ENCODE data around the gene LRMDA.

The LRMDA gene

DNA sequence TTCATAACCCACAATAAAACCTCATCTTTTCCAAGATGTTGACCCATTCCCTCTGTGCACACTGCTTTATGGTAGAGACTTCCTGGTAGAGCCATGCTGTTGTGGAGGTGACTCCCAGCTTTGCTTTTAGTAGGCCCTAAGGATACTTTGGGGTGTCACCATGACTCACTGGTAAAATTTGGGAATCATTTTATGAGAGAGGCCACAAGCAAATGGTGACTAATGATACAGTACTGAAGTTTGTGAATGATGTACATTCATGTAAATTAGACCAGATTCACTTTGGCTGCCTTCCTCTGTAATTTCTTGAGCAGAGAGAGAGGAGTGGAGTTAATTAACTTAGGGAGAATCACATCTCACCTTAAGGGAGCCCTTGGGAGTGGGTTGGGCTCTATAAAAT, 686.5 kb downstream of the LRMDA start:
- Mint-ChIP-seq H3K36me3 (ENCODE audit: low read depth) (no peaks in the 10 kb centered on the region), H3K4me1 (peaks cover 51% of the 10 kb centered on the region), H3K4me3 (no peak overlapping the region), H3K9me3 (no peaks in the 10 kb centered on the region), H3K27me3 (ENCODE audit: low read depth, poor library complexity) (peaks cover 7% of the 10 kb centered on the region), H3K27ac (no peak overlapping the region)
- no peak for DNase-seq
- TF ChIP-seq, protein P1, sequence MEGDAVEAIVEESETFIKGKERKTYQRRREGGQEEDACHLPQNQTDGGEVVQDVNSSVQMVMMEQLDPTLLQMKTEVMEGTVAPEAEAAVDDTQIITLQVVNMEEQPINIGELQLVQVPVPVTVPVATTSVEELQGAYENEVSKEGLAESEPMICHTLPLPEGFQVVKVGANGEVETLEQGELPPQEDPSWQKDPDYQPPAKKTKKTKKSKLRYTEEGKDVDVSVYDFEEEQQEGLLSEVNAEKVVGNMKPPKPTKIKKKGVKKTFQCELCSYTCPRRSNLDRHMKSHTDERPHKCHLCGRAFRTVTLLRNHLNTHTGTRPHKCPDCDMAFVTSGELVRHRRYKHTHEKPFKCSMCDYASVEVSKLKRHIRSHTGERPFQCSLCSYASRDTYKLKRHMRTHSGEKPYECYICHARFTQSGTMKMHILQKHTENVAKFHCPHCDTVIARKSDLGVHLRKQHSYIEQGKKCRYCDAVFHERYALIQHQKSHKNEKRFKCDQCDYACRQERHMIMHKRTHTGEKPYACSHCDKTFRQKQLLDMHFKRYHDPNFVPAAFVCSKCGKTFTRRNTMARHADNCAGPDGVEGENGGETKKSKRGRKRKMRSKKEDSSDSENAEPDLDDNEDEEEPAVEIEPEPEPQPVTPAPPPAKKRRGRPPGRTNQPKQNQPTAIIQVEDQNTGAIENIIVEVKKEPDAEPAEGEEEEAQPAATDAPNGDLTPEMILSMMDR (IDR thresholded peaks at IDR 0.05): no peak

DNA sequence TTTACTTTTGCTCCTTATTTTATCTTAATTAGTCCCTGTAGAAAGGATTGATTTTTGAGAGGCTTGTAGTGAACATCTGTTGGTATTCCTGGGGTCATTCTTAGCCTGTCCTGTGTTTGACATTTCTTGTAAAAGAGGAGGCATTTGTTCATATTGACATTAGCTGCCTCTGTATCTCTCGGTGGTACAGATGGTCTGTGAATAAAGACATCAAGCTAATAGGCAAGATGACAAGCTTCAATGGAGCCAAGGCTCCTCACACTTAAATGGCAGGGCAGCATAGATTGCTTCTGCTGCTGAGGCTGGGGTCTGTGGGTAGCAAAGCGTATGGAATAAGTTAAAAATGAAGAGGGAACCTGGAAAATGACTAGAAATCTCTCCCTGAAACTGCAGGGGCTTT, 687.6 kb downstream of the LRMDA start:
- Mint-ChIP-seq H3K4me3 (no peak overlapping the region), H3K9me3 (no peaks in the 10 kb centered on the region), H3K4me1 (peaks cover 44% of the 10 kb centered on the region), H3K36me3 (ENCODE audit: low read depth) (no peaks in the 10 kb centered on the region), H3K27ac (no peak overlapping the region), H3K27me3 (ENCODE audit: low read depth, poor library complexity) (peaks cover 8% of the 10 kb centered on the region)
- DNase-seq: no peak
- TF ChIP-seq, protein P1 (IDR thresholded peaks at IDR 0.05): no peak

DNA sequence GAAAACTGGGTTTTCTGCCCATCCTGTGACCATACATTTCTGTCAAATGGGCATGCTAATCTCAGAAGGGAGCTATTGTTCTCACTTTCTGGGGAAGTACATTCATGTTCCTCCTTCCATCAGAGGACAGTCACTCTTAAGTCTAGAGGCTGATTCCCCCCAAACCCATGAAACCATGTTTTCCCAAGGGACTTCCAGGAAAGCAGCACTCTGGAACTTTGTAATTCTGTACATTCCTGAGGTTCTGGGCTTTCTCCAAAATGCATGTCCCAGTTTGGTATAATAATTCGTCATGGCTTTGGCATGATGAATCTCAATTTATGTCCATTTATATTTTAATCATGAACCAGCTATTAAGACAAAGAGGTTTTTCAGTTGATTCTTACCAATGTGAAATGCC, 688.1 kb downstream of the LRMDA start:
- Mint-ChIP-seq H3K4me1 (peaks cover 41% of the 10 kb centered on the region), H3K27me3 (ENCODE audit: low read depth, poor library complexity) (peaks cover 8% of the 10 kb centered on the region), H3K27ac (no peak overlapping the region), H3K9me3 (no peaks in the 10 kb centered on the region), H3K4me3 (no peak overlapping the region), H3K36me3 (ENCODE audit: low read depth) (no peaks in the 10 kb centered on the region)
- TF ChIP-seq, protein P1 (IDR thresholded peaks at IDR 0.05): no peak
- no peak for DNase-seq

DNA sequence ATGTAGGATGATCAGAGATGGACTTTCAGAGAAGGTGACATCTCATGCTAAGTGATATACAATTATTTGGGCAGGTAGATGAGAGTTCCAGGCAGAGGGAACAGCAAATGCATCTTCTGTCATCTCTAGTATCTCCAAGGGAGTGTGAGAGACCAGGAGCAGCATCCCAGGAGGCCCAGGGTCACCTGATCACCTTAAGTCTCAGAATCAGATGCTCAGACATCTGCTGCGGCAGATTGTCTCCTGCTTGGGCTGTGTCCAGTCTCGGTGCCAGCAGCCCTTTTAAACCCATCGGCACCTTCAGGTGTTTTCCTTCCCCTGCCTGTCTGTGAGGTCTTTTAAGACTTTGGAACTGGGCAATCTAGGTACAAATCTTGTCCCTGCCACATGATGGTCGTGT, 690.6 kb downstream of the LRMDA start:
- Mint-ChIP-seq H3K27me3 (ENCODE audit: low read depth, poor library complexity) (peaks cover 8% of the 10 kb centered on the region), H3K4me3 (no peak overlapping the region), H3K9me3 (no peaks in the 10 kb centered on the region), H3K36me3 (ENCODE audit: low read depth) (no peaks in the 10 kb centered on the region), H3K4me1 (peaks cover 28% of the 10 kb centered on the region), H3K27ac (no peak overlapping the region)
- TF ChIP-seq, protein P1 (IDR thresholded peaks at IDR 0.05): no peak
- DNase-seq: no peak

DNA sequence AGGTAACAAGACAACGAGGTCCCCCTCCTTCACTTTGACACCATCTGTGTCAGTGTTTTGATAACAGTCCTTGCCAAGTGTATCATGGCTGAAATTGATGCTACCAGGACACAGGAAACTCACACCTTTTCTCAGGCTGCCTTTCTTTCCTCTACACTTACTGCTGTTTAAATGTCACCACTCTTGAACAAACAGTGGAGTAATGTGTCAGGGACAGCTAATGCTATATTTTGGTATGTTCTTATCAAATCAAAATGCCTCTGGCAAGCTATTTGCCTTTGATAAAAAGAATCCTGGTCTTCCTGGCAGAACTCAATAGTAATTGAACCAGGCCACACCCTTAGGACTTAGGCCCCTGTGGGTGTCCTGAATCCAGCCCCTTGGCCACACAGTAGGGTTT, 692.9 kb downstream of the LRMDA start:
- no peaks in the 10 kb centered on the region for H3K36me3 Mint-ChIP-seq (ENCODE audit: low read depth)
- peaks cover 35% of the 10 kb centered on the region for H3K4me1 Mint-ChIP-seq
- H3K4me3 Mint-ChIP-seq: no peak overlapping the region
- H3K27me3 Mint-ChIP-seq (ENCODE audit: low read depth, poor library complexity): peaks cover 8% of the 10 kb centered on the region
- TF ChIP-seq, protein P1 (IDR thresholded peaks at IDR 0.05): no peak
- H3K9me3 Mint-ChIP-seq: no peaks in the 10 kb centered on the region
- H3K27ac Mint-ChIP-seq: no peak overlapping the region
- DNase-seq: no peak

DNA sequence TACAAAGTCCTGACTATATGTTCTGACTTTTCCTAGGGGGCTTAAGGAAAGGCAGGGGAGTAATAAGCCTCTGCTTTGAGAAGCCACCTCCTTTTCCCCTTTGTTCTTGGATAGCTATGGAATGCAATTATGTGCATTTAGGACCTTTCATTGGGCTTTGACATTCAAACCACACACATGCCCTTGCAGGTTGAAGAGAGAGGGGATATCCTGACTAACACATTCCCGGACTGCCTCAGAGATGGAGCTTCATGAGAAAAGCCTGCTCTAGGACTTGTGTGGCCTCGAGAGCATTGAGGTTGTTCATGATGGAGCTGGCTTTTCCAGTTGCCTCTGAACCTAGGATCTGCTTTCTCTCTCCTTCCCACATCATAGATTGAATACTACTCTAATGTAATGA, 694.5 kb downstream of the LRMDA start:
- H3K4me3 Mint-ChIP-seq: no peak overlapping the region
- no peaks in the 10 kb centered on the region for H3K9me3 Mint-ChIP-seq
- DNase-seq: no peak
- TF ChIP-seq, protein P1 (IDR thresholded peaks at IDR 0.05): no peak
- no peak overlapping the region for H3K27ac Mint-ChIP-seq
- H3K4me1 Mint-ChIP-seq: peaks cover 34% of the 10 kb centered on the region
- H3K27me3 Mint-ChIP-seq (ENCODE audit: low read depth, poor library complexity): peaks cover 5% of the 10 kb centered on the region
- H3K36me3 Mint-ChIP-seq (ENCODE audit: low read depth): no peaks in the 10 kb centered on the region

Data from nephron progenitor cell (in vitro differentiated cells).